Effector memory CD4-positive, alpha-beta T cell (primary cell): Measurements from ENCODE around the gene AKAP13.
"Not testable (repeated sequence)": the region's sequence is repeated elsewhere in the genome, so short reads cannot be mapped to it uniquely, and the experiment has no call there.

Experiments
- DNase-seq, 3 donors: peaks; one replicate each; pipeline ENCODE4 v3.0.0-alpha.2; 2020
- H3K27ac ChIP-seq: 2 replicates; pipeline ENCODE4 v1.7.0; 2013; ENCODE audit warnings: mild to moderate bottlenecking, low read length, moderate library complexity; ENCODE audit not compliant: insufficient read depth, poor library complexity, severe bottlenecking
- H3K27me3 ChIP-seq: replicated peaks from 2 replicates; pipeline ENCODE4 v1.7.0; 2013; ENCODE audit warnings: mild to moderate bottlenecking, low read length; ENCODE audit not compliant: insufficient read depth, control insufficient read depth, poor library complexity, severe bottlenecking
- H3K36me3 ChIP-seq: 2 replicates; pipeline ENCODE4 v1.7.0; 2013; ENCODE audit warnings: mild to moderate bottlenecking, low read length, moderate library complexity; ENCODE audit not compliant: control insufficient read depth, insufficient read depth
- H3K4me1 ChIP-seq: 2 replicates; pipeline ENCODE4 v1.7.0; 2013; ENCODE audit warnings: low read length, mild to moderate bottlenecking; ENCODE audit not compliant: control insufficient read depth, insufficient read depth, poor library complexity, severe bottlenecking
- H3K4me3 ChIP-seq: 2 replicates; pipeline ENCODE4 v1.7.0; 2013; ENCODE audit warnings: low read length, low read depth, mild to moderate bottlenecking; ENCODE audit not compliant: insufficient read depth, poor library complexity, severe bottlenecking
- H3K9me3 ChIP-seq: 2 replicates; pipeline ENCODE4 v1.7.0; 2013; ENCODE audit warnings: mild to moderate bottlenecking, low read length, moderate library complexity; ENCODE audit not compliant: control insufficient read depth

AKAP13 gene

DNA sequence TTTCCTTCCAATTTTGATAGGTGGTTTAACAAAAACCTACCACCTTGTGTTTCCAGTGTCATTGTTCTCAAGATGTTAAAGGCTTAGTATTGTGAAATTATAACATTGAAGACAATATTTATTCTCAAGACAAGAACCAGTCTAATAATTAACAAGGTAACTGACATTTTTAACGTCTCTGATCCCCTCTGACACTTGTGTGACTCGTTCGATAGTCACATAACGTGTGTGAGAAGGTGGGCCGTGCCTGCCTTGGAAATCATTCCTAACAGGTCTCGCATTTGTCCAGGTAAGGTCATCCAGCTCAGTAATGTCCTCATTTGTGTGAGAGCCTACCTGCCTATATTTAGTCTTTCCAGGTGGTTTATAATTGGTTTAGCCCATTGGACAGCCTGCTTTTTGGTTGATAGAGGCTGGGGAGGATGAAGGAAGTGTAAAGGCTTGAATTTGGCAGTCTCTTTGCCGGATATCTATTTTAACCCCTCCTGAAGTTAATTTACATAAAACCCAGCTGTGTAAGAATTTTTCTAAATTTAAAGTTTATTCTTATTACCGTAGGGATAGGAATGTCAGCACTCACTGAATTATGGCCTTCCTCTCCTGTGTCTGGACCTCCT, 94.4 kb downstream of the AKAP13 start:
- H3K4me3 ChIP-seq: no peak overlapping the region

DNA sequence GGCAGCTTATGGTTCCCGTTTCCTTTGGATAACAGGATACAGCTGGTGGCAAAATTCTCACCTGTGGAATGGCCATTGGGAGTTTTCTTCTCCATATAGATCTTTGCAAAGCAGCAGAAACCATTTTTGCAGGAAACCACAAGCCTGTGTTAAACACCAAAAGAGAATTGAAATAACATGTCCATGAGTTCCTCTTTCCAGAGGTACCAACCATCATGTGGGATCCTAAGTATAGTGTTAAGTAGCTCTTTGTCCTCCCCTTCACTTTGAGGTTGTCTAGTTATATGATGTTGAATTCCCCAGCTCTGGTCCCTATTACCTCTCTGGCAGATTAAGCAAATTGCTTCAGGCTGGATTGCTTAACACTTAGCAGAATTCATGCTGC, 94.9 kb downstream of the AKAP13 start:
- no peak for DNase-seq
- Histone ChIP-seq H3K27ac (no peak overlapping the region), H3K36me3 (no peaks in the 10 kb centered on the region), H3K27me3 (no peaks in the 10 kb centered on the region), H3K9me3 (no peaks in the 10 kb centered on the region), H3K4me3 (no peak overlapping the region), H3K4me1 (peaks cover 14% of the 10 kb centered on the region)

More for the DNA sequence above, 94.4 kb downstream of the AKAP13 start:
- Histone ChIP-seq H3K9me3 (no peaks in the 10 kb centered on the region), H3K27me3 (no peaks in the 10 kb centered on the region), H3K4me1 (peaks cover 14% of the 10 kb centered on the region), H3K27ac (no peak overlapping the region), H3K36me3 (no peaks in the 10 kb centered on the region)
- no peak for DNase-seq

GRCh38 chr15:85475711-85476110, 95.3 kb downstream of the AKAP13 start:
- no peaks in the 10 kb centered on the region for H3K27me3 ChIP-seq
- no peak for DNase-seq
- H3K4me3 ChIP-seq: no peak overlapping the region
- peaks cover 14% of the 10 kb centered on the region for H3K4me1 ChIP-seq
- H3K27ac ChIP-seq: no peak overlapping the region
- H3K9me3 ChIP-seq: no peaks in the 10 kb centered on the region
- no peaks in the 10 kb centered on the region for H3K36me3 ChIP-seq

- peaks cover 24% of the 10 kb centered on the region for H3K4me1 ChIP-seq
- H3K36me3 ChIP-seq: no peaks in the 10 kb centered on the region
- no peak for DNase-seq
- no peak overlapping the region for H3K27ac ChIP-seq
- H3K27me3 ChIP-seq: no peaks in the 10 kb centered on the region
- H3K4me3 ChIP-seq: no peak overlapping the region
- H3K9me3 ChIP-seq: no peaks in the 10 kb centered on the region
Measured at GRCh38 chr15:85477061-85477460, 96.7 kb downstream of the AKAP13 start.

DNA sequence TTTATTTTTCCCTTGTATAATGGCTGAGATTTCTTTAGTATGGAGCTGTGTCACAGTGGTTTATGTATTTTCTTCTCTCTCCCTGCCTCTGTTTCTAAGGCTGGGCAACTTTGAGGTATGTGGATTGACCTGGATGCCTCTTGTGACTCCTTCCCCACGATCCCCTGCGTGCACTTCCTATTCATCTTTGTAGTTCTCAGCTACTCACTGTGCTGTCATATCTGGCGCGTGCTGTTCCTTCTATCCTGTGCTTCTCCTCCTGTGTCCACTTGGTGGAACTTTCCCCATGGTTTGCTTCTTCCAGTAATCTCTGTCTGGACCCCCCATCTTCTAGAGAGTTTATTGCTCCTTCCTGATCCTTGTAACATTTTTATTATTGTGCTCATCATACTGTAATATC, 97.3 kb downstream of the AKAP13 start:
- Histone ChIP-seq H3K4me1 (peaks cover 25% of the 10 kb centered on the region), H3K9me3 (no peaks in the 10 kb centered on the region), H3K27ac (no peak overlapping the region), H3K4me3 (no peak overlapping the region), H3K36me3 (no peaks in the 10 kb centered on the region), H3K27me3 (no peaks in the 10 kb centered on the region)
- DNase-seq: no peak

GRCh38 chr15:85479071-85479647, 98.8 kb downstream of the AKAP13 start:
- Histone ChIP-seq H3K36me3 (no peaks in the 10 kb centered on the region), H3K9me3 (no peaks in the 10 kb centered on the region), H3K4me1 (peaks cover 19% of the 10 kb centered on the region), H3K4me3 (no peak overlapping the region), H3K27ac (no peak overlapping the region), H3K27me3 (no peaks in the 10 kb centered on the region)
- no peak for DNase-seq

DNA sequence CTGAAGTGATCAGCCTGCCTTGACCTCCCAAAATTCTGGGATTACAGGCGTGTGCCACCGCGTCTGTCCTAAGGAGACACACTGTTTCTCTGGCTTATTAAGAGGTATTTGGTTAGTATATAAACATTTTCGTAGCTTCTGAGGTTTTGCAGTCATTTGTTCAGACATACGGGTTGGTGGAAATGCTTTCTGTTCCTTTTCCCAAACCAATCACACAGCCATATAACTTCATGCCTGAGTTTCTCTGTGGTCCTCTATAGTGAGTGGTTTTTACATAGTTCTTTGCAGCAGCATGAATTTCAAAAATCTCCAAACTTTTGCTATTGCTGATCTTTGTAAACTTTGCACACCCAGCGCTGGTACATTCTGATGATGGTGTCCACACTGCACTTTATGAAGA, 100.5 kb downstream of the AKAP13 start:
- H3K27ac ChIP-seq: no peak overlapping the region

GRCh38 chr15:85481543-85481942, 101.1 kb downstream of the AKAP13 start:
- not testable (repeated sequence) for H3K27me3 ChIP-seq, H3K27ac ChIP-seq, H3K4me3 ChIP-seq, DNase-seq, H3K9me3 ChIP-seq, H3K36me3 ChIP-seq
- H3K4me1 ChIP-seq: peaks cover 11% of the 10 kb centered on the region

More for the DNA sequence above, 100.5 kb downstream of the AKAP13 start:
- no peaks in the 10 kb centered on the region for H3K36me3 ChIP-seq
- H3K4me1 ChIP-seq: peaks cover 11% of the 10 kb centered on the region
- no peaks in the 10 kb centered on the region for H3K9me3 ChIP-seq
- no peak for DNase-seq
- no peaks in the 10 kb centered on the region for H3K27me3 ChIP-seq
- no peak overlapping the region for H3K4me3 ChIP-seq

GRCh38 chr15:85482894-85483293, 102.5 kb downstream of the AKAP13 start:
- H3K9me3 ChIP-seq: no peaks in the 10 kb centered on the region
- DNase-seq: no peak
- peaks cover 11% of the 10 kb centered on the region for H3K4me1 ChIP-seq
- no peak overlapping the region for H3K4me3 ChIP-seq
- no peaks in the 10 kb centered on the region for H3K36me3 ChIP-seq
- H3K27me3 ChIP-seq: no peaks in the 10 kb centered on the region
- H3K27ac ChIP-seq: no peak overlapping the region

- not testable (repeated sequence) for H3K27ac ChIP-seq
- peaks cover 14% of the 10 kb centered on the region for H3K4me1 ChIP-seq
Measured at GRCh38 chr15:85483955-85484354, 103.6 kb downstream of the AKAP13 start.

More at GRCh38 chr15:85483955-85484354, 103.6 kb downstream of the AKAP13 start:
- not testable (repeated sequence) for H3K4me3 ChIP-seq, H3K9me3 ChIP-seq, H3K27me3 ChIP-seq, H3K36me3 ChIP-seq, DNase-seq
